Right lobe of liver (tissue), 4 donors: ENCODE data around the gene KRTAP3-2.

Source experiments
- POLR2A ChIP-seq: fragments of 450-650 bp; IDR thresholded peaks from one replicate; pipeline ENCODE4 v1.6.1; 2017; ENCODE audit warnings: antibody characterized with exemption, mild to moderate bottlenecking
- TF ChIP-seq, protein P1 (sequence below), 4 donors: fragments of 200-600 bp in 3 of 4; fragments of 450-650 bp in 1 of 4; IDR thresholded peaks; one replicate each; pipeline versions ENCODE4 v1.5.1 to v1.8.0; 2016 to 2022; ENCODE audit warnings: antibody characterized with exemption in 4 of 4, mild to moderate bottlenecking in 2 of 4
- donor health status: DM: no; HTN: no; CAD: no.
- donor health status: DM: no; HTN: no; CAD: no.
- donor health status: DM: no; HTN: yes; CAD: no.

GRCh38 chr17:41042953-41043352 lies 43.2 kb upstream of the KRTAP3-2 start:
- TF ChIP-seq, protein P1, sequence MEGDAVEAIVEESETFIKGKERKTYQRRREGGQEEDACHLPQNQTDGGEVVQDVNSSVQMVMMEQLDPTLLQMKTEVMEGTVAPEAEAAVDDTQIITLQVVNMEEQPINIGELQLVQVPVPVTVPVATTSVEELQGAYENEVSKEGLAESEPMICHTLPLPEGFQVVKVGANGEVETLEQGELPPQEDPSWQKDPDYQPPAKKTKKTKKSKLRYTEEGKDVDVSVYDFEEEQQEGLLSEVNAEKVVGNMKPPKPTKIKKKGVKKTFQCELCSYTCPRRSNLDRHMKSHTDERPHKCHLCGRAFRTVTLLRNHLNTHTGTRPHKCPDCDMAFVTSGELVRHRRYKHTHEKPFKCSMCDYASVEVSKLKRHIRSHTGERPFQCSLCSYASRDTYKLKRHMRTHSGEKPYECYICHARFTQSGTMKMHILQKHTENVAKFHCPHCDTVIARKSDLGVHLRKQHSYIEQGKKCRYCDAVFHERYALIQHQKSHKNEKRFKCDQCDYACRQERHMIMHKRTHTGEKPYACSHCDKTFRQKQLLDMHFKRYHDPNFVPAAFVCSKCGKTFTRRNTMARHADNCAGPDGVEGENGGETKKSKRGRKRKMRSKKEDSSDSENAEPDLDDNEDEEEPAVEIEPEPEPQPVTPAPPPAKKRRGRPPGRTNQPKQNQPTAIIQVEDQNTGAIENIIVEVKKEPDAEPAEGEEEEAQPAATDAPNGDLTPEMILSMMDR (IDR thresholded peaks at IDR 0.05), result no peak
- TF ChIP-seq POLR2A, result no peak
